ENCODE measurements around the gene TSC22D2.

DNA sequence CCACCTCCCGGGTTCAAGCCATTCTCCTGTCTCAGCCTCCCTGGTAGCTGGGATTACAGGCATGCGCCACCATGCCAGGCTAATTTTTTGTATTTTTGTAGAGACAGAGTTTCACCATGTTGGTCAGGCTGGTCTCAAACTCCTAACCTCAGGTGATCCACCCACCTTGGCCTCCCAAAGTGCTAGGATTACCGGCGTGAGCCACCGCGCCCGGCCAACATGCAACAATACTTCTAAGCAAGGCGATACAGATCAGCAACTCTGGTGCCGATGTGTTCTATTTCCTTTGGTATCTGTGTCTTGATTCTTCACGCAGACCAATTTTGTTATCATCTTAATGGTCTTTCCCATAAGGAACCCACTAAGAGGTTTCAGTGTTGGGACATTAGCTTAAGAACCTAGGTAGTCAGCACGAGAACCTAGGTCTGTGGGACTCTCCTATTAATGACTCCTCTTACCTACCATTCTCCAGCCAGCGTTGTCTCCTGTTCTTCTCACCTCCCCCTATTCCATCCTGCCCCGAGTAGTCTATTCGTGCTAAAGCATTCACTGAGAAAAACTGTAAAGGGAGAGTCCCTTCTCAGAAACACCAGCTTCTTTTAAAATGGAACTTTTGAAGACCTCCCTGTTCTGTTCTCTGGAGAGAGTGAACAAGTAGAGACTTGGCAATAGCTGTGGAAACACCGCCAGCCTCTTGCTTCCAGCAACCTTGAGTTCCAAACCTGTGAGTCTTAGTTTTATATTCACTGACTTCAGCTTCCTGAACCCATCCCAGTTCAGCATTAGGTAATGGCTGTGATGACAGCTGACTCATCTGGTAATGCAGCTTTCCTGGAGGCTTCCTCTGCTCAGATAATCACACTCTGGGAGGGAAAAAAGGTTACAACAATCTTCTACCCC, 61.2 kb downstream of the TSC22D2 start:
- TF ChIP-seq, protein P1, sequence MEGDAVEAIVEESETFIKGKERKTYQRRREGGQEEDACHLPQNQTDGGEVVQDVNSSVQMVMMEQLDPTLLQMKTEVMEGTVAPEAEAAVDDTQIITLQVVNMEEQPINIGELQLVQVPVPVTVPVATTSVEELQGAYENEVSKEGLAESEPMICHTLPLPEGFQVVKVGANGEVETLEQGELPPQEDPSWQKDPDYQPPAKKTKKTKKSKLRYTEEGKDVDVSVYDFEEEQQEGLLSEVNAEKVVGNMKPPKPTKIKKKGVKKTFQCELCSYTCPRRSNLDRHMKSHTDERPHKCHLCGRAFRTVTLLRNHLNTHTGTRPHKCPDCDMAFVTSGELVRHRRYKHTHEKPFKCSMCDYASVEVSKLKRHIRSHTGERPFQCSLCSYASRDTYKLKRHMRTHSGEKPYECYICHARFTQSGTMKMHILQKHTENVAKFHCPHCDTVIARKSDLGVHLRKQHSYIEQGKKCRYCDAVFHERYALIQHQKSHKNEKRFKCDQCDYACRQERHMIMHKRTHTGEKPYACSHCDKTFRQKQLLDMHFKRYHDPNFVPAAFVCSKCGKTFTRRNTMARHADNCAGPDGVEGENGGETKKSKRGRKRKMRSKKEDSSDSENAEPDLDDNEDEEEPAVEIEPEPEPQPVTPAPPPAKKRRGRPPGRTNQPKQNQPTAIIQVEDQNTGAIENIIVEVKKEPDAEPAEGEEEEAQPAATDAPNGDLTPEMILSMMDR (IDR thresholded peaks at IDR 0.05), result no peak
- TF ChIP-seq POLR2A (IDR thresholded peaks at IDR 0.05), result no peak
- TF ChIP-seq POLR2AphosphoS5 (IDR thresholded peaks at IDR 0.05), result peak in 1 of 3 donors; percentile 19

Measured in breast epithelium (tissue), 3 donors.